Ishikawa (cell line): ENCODE data around the gene YIPF2.

Experiments
- CEBPB ChIP-seq: IDR thresholded peaks from 2 replicates; pipeline ENCODE4 v1.6.1; 2012
- CREB1 ChIP-seq: IDR thresholded peaks from 2 replicates; pipeline ENCODE4 v1.6.1; 2012; ENCODE audit warnings: low read depth
- EGR1 ChIP-seq: IDR thresholded peaks from 2 replicates; pipeline ENCODE4 v1.6.1; 2012
- EP300 ChIP-seq: IDR thresholded peaks from 2 replicates; pipeline ENCODE4 v1.6.1; 2012; ENCODE audit warnings: borderline replicate concordance
- FOXM1 ChIP-seq: IDR thresholded peaks from 2 replicates; pipeline ENCODE4 v1.6.1; 2012; ENCODE audit warnings: low read depth, borderline replicate concordance
- MAX ChIP-seq: IDR thresholded peaks from 2 replicates; pipeline ENCODE4 v1.6.1; 2012
- NFIC ChIP-seq: IDR thresholded peaks from 2 replicates; pipeline ENCODE4 v1.6.1; 2012
- RAD21 ChIP-seq: IDR thresholded peaks from 2 replicates; pipeline ENCODE4 v1.6.1; 2012; ENCODE audit warnings: low read depth
- REST ChIP-seq: IDR thresholded peaks from 2 replicates; pipeline ENCODE4 v1.6.1; 2012; ENCODE audit warnings: low read depth, mild to moderate bottlenecking
- TAF1 ChIP-seq: IDR thresholded peaks from 2 replicates; pipeline ENCODE4 v1.6.1; 2012; ENCODE audit warnings: low read depth, mild to moderate bottlenecking
- TCF12 ChIP-seq: IDR thresholded peaks from 2 replicates; pipeline ENCODE4 v1.6.1; 2012; ENCODE audit warnings: low read depth
- TEAD4 ChIP-seq: IDR thresholded peaks from 2 replicates; pipeline ENCODE4 v1.6.1; 2012
- USF1 ChIP-seq: IDR thresholded peaks from 2 replicates; pipeline ENCODE4 v1.6.1; 2012
- YY1 ChIP-seq: IDR thresholded peaks from 2 replicates; pipeline ENCODE4 v1.6.1; 2012; ENCODE audit warnings: low read depth
- ZBTB7A ChIP-seq: IDR thresholded peaks from 2 replicates; pipeline ENCODE4 v1.6.1; 2012; ENCODE audit warnings: low read depth

The YIPF2 gene

GRCh38 chr19:10952809-10953208, 24.4 kb upstream of the YIPF2 start:
- TF ChIP-seq EP300 (no peak), TCF12 (peak; percentile 36; the same call in 1 of the 2 replicates)

GRCh38 chr19:10946958-10947657, 18.7 kb upstream of the YIPF2 start:
- TF ChIP-seq USF1 (no peak), NFIC (peak; percentile 65), TCF12 (peak; percentile 71; the same call in 1 of the 2 replicates), MAX (no peak), FOXM1 (no peak; the same call in 1 of the 2 replicates), CREB1 (no peak), RAD21 (no peak), YY1 (no peak), CEBPB (peak; percentile 85), EP300 (peak; percentile 57; the same call in 1 of the 2 replicates), TAF1 (no peak), TEAD4 (peak; percentile 96), EGR1 (no peak), ZBTB7A (0 out of 2 replicates have a peak, but pooled peaks have one; percentile 45), REST (no peak)

- no peak for TF ChIP-seq FOXM1
- TF ChIP-seq NFIC = peak; percentile 30; the same call in 1 of the 2 replicates
These were observed 16.8 kb upstream of the YIPF2 start for GRCh38 chr19:10945264-10945663.

GRCh38 chr19:10936661-10937084, 8.2 kb upstream of the YIPF2 start:
- TF ChIP-seq EP300 (no peak), RAD21 (peak; percentile 80), YY1 (no peak)

- no peak for TF ChIP-seq EGR1
- TF ChIP-seq TAF1 = no peak
- no peak for TF ChIP-seq YY1
- no peak for TF ChIP-seq CREB1
- no peak for TF ChIP-seq TCF12
- no peak for TF ChIP-seq CEBPB
- no peak for TF ChIP-seq REST
- no peak for TF ChIP-seq NFIC
- TF ChIP-seq MAX = no peak
- no peak for TF ChIP-seq TEAD4
- TF ChIP-seq FOXM1 = no peak
- no peak for TF ChIP-seq USF1
- TF ChIP-seq EP300 = no peak
These were observed 7.1 kb upstream of the YIPF2 start for GRCh38 chr19:10935371-10936059.

- TF ChIP-seq CREB1 (no peak), EP300 (no peak), MAX (no peak), CEBPB (no peak)
These were observed 959 bp upstream of the YIPF2 start for GRCh38 chr19:10929402-10929794.
